Fibroblast of lung (primary cell): ENCODE measurements around the gene P2RX6.

Experiments
- EZH2 ChIP-seq: IDR thresholded peaks from 2 replicates; pipeline ENCODE4 v1.5.1; 2012; ENCODE audit warnings: low read length, control low read depth, mild to moderate bottlenecking; ENCODE audit errors: missing control alignments
- TF ChIP-seq, protein P1 (sequence below), 2 donors: IDR thresholded peaks in 1 of 2; conservative IDR thresholded peaks in 1 of 2; 1 replicate in 1 of 2; 2 replicates in 1 of 2; pipeline ENCODE4 v1.5.1; 2011 to 2012; ENCODE audit warnings: low read length in 2 of 2, control low read depth in 1 of 2, inconsistent platforms in 1 of 2, low read depth in 1 of 2, mild to moderate bottlenecking in 1 of 2

DNA sequence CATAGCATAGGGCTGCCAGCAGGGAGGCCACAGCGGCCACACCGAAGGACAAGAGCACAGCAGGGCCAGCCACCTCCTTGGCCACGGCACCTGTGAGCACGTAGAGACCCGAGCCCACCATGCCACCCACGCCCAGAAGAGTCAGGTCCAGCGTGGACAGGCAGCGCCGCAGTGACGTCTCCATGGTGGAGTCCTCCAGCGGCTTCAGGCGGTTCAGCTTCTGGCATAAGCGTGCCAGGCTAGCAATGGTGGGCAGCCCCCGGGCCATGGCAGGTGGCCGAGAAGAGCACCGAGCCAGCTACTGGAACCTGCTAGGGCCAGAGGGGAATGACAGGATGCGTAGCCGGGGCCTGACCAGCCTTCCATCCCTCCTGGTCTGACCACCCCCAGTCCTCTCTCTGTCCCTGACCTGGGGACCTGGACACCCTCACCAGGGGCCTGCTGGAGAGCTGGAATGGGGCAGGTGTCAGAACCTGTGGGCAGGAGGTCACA lies 16.6 kb downstream of the P2RX6 start:
- TF ChIP-seq, protein P1, sequence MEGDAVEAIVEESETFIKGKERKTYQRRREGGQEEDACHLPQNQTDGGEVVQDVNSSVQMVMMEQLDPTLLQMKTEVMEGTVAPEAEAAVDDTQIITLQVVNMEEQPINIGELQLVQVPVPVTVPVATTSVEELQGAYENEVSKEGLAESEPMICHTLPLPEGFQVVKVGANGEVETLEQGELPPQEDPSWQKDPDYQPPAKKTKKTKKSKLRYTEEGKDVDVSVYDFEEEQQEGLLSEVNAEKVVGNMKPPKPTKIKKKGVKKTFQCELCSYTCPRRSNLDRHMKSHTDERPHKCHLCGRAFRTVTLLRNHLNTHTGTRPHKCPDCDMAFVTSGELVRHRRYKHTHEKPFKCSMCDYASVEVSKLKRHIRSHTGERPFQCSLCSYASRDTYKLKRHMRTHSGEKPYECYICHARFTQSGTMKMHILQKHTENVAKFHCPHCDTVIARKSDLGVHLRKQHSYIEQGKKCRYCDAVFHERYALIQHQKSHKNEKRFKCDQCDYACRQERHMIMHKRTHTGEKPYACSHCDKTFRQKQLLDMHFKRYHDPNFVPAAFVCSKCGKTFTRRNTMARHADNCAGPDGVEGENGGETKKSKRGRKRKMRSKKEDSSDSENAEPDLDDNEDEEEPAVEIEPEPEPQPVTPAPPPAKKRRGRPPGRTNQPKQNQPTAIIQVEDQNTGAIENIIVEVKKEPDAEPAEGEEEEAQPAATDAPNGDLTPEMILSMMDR (conservative IDR thresholded peaks at IDR 0.05 in 1 of 2, IDR thresholded peaks at IDR 0.05 in 1 of 2; ENCODE audit: low read depth in 1 of 2, low read length in 2 of 2) = no peak
- peak; percentile 74 for TF ChIP-seq EZH2
